ENCODE measurements around the gene GLRA3.
"Not testable (repeated sequence)": the region's sequence is repeated elsewhere in the genome, so short reads cannot be mapped to it uniquely, and the experiment has no call there.

Gene GLRA3

DNA sequence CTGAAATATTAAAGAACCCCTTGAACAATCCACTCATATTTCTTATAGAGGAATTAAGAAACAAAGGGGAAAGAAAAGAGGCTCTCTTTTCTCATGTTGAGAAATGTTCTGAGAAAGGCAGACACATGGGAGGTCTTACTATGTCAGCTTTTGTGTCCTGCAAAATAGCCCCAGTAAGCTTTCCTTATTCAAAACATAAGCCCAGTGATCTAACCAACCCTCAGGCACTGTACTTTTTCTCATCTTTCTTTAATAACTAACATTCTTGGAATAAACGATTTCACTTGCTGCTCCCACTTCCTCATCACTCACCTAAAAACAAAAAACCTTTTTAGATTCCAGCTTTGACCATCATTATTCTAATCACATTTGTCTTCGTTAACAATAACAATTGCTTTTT, 115.9 kb downstream of the GLRA3 start:
- no peak for DNase-seq

DNA sequence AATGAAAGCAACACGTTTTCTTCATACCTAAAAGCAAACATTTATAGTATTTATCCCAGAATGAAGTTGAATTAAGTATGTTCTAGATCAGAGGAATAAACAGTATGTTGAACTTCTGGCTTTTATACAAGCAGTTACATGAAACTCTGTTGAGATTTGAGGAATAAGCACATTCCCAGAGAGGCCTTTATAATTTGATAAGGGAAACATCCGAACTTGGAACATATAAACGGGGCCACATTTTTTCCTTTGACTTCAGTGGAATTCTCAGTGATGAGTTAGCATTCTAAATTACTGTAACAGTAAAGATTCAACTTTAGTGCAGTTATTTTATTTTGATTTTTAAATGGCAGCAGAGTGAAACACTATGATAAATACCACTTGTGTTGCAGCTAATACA, 119.5 kb downstream of the GLRA3 start:
- no peak for DNase-seq

- no peak for DNase-seq
These were observed 120.7 kb downstream of the GLRA3 start for GRCh38 chr4:174708381-174708780.

- DNase-seq: no peak
These were observed 121.1 kb downstream of the GLRA3 start for GRCh38 chr4:174707902-174708301.

DNA sequence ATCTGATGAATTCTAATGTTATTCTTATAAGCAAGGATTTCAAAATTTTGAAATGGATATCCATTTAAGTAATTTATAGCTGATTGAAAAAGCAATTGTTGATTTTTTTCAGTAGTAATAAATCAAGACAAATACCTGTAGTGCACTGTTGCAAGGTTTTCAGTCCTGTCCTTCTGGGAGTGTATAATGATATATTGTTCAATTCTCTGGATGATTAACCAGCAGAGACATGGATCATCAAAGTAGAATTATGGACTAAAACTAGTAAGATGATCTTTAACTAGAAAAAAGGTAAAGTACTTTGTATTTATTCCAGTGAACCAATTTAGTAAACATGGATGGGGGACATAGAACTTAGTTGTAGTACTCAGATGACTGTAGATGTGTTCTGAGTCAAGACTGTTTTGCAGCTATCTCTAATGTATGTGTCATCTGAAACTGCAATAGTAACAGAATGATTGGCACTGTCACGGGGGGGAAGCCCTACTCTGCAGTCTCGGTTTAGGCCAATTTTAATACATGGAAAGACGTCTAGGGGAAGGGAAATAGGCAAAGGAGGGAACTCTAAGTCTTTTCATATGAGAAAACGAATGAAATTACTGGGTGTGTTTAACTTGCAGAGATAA, 121.9 kb downstream of the GLRA3 start:
- no peak for DNase-seq

DNA sequence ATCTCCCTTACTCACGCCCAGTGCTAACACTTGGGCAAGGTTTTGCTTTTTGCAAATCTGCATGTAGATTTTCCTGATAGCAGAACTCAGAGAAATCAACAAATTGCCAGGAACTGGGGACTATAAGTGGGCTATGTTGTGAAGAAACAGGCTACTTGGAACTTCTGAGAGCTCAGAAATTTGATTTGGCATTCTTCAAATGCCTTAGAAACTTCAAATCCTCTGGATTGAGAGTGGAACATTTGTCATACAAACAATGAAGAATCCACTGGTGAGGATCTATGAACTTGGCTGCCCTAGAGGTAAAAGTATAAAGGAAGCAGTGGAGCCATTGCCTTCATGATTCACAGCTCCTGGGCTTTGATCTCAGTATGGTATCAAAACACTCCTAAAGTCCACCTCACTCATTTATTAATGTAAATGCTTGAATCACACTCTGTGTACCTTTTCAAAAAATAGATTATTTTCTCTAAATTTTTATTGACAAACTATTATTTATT, 126.0 kb downstream of the GLRA3 start:
- DNase-seq: no peak

- DNase-seq: no peak
These were observed 129.4 kb downstream of the GLRA3 start for GRCh38 chr4:174699654-174700053.

DNA sequence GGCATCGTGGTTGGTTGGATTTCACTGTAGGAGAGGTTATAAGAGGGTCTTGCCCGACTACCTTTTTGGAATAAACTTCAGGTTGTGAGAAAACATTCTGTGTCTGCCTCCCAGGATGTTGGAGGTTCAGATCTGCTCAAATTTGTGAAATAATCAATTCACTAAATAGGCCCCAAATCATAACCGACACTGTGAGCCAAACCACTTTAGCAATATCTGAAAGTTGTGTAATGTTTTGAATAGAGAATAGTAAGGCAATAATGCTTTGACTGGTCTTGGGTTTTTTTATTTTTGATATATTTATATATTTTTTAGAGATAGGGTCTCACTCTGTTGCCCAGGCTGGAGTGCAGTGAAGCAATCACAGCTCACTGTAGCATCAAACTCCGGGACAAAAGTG, 131.2 kb downstream of the GLRA3 start:
- no peak for DNase-seq

GRCh38 chr4:174697202-174697601, 131.8 kb downstream of the GLRA3 start:
- DNase-seq: peak; percentile 38 to 43

DNA sequence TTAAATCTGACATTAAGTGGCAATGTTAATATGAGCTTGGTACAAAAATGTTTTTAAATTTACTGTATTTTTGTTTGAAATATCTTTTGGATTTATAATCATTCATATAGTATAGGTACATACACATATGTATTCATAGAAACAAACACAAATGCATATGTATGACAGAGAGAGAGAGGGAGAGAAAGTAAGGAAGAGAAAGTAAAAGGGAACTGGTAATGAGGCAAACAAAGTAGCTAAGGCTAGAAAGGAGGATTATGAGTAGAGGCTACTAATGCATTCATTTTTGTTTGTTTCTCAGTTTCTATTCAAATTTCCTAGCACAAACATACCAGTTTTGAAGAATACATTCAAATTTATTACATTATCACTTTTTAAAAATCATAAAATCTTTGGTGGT, 132.4 kb downstream of the GLRA3 start:
- DNase-seq: no peak

- not testable (repeated sequence) for DNase-seq
These were observed 137.2 kb downstream of the GLRA3 start for GRCh38 chr4:174691876-174692275.

GRCh38 chr4:174690665-174691064, 138.4 kb downstream of the GLRA3 start:
- DNase-seq: no peak

DNA sequence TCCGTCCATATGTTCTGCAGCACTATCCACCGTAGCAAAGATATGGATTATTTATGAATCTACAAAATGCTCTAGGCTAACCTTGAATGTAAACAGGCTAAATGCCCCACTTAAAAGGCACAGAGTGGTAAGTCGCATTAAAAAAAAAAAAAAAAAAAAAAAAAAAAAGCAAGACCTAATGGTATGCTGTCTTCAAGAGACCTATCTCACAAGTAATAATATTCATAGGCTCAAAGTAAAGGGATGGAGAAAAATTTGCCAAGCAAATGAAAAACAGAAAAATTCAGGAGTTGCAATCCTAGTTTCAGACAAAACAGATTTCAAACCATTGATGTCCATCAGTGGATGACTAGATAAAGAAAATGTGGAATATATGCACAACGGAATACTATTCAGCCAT, 139.4 kb downstream of the GLRA3 start:
- no peak for DNase-seq

GRCh38 chr4:174686826-174687225, 142.2 kb downstream of the GLRA3 start:
- no peak for DNase-seq

DNA sequence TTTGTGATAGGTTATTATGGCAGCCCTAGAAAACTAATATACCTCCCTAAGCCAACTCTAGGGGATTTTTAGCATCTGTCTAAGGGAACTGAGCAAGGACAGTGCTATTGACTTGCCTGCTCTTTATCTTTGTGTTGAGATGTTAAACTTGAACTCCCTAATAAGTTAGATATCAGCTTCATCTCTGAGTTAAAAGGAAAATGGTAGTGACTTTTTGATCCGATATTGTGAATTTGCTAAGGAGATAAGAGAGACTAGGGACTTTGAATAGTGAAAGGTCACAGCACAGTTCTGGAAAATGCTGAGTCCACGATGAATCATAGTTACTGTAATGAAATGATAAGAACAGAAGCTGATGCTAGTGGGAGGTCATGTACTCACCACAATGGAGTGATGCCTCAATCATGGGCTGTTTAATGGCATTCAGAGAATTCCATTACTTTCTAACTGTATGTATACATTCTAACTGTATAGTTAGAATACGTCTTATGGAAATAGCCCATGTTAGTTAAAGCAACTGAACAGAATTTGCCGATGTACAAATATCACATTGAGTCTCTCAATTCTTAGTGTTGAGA, 147.2 kb downstream of the GLRA3 start:
- DNase-seq: no peak

- no peak for DNase-seq
These were observed 154.7 kb downstream of the GLRA3 start for GRCh38 chr4:174674305-174674840.

- DNase-seq: no peak
These were observed 155.2 kb downstream of the GLRA3 start for GRCh38 chr4:174673865-174674264.

GRCh38 chr4:174672276-174672675, 156.8 kb downstream of the GLRA3 start:
- no peak for DNase-seq

- no peak for DNase-seq
These were observed 159.8 kb downstream of the GLRA3 start for GRCh38 chr4:174669270-174669669.

- DNase-seq: no peak
These were observed 163.2 kb downstream of the GLRA3 start for GRCh38 chr4:174665799-174666198.

- no peak for DNase-seq
These were observed 165.8 kb downstream of the GLRA3 start for GRCh38 chr4:174663216-174663615.

- no peak for DNase-seq
These were observed 170.8 kb downstream of the GLRA3 start for GRCh38 chr4:174658246-174658645.

DNA sequence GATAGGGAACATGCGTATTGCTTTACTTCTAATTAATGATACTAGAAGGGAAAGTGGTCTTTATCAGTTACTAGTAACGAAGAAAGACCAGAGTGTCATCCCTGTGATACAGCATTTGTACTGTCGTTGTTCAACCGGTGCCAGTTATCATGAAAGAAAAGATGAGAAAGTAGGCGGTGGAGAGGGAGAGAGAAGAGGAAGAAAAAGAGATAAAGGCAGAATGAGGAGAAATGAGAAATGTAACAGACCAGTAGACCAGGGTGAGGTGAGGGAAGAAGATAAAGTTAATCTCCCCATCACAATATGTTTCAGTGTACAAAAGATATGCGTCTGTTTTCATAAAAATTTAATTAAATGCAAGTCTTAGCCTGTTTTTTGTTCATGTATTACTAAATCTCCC, 171.6 kb downstream of the GLRA3 start:
- DNase-seq: no peak

DNA sequence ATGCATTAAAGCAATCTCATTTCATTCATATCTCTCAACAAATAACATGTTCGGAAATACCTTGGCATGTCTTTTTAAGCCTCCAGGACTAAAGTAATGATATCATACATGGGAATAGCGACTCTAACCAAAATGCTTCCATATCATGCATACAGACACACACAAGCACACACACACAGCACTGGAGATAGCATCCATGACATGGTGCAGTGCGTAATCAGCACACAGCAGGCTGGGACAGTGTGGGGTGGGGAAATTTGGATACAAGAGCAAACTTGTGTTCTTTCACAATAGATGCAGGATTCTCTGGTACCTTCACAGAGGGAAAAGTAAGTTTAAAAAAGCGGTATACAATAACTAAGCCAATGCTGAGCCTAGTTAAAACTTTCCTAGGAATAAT, 174.4 kb downstream of the GLRA3 start:
- no peak for DNase-seq
